SK-N-SH treated with all-trans-retinoic acid at 6 μM for 48 hours (cell line): ENCODE measurements around the gene AKR1D1.

Experiments
- ATAC-seq: fragments of 200-7000 bp; cut with Tn5 transposase; 3 replicates; pipeline ENCODE4 v1.9.1; 2020; ENCODE audit warnings: mild to moderate bottlenecking, moderate library complexity
- ARNTL ChIP-seq: fragments of 450-650 bp; formaldehyde crosslinking; IDR thresholded peaks from 2 replicates; pipeline ENCODE4 v1.5.0; 2020; ENCODE audit warnings: low read depth, mild to moderate bottlenecking, moderate library complexity, borderline replicate concordance
- BACH2 ChIP-seq: fragments of 250-450 bp; sonication (Bioruptor Pico); IDR thresholded peaks from 2 replicates; pipeline ENCODE4 v1.9.0; 2021; ENCODE audit warnings: mild to moderate bottlenecking, borderline replicate concordance
- CSDC2 ChIP-seq: fragments of 250-450 bp; sonication (Bioruptor Pico); IDR thresholded peaks from 2 replicates; pipeline ENCODE4 v1.5.0; 2020; ENCODE audit warnings: mild to moderate bottlenecking, moderate library complexity
- ESRRG ChIP-seq: fragments of 250-450 bp; sonication (Bioruptor Pico); IDR thresholded peaks from 2 replicates; pipeline ENCODE4 v1.6.1; 2021; ENCODE audit warnings: mild to moderate bottlenecking
- GLIS3 ChIP-seq: fragments of 250-450 bp; sonication (Bioruptor Pico); IDR thresholded peaks from 2 replicates; pipeline ENCODE4 v1.5.0; 2020; ENCODE audit warnings: mild to moderate bottlenecking, moderate library complexity
- ISL1 ChIP-seq: fragments of 250-450 bp; sonication (Bioruptor Pico); IDR thresholded peaks from 2 replicates; pipeline ENCODE4 v2.1.2; 2022; ENCODE audit warnings: mild to moderate bottlenecking, moderate library complexity
- OSR1 ChIP-seq: fragments of 250-450 bp; sonication (Bioruptor Pico); IDR thresholded peaks from 2 replicates; pipeline ENCODE4 v1.8.0; 2022; ENCODE audit warnings: moderate library complexity, mild to moderate bottlenecking, inconsistent platforms
- PATZ1 ChIP-seq: fragments of 250-450 bp; sonication (Bioruptor Pico); IDR thresholded peaks from 2 replicates; pipeline ENCODE4 v1.8.0; 2020; ENCODE audit warnings: mild to moderate bottlenecking, moderate library complexity, borderline replicate concordance
- PPARA ChIP-seq: fragments of 250-450 bp; sonication (Bioruptor Pico); IDR thresholded peaks from 2 replicates; pipeline ENCODE4 v1.5.0; 2020; ENCODE audit warnings: mild to moderate bottlenecking, borderline replicate concordance
- RARB ChIP-seq: fragments of 250-450 bp; sonication (Bioruptor Pico); IDR thresholded peaks from 2 replicates; pipeline ENCODE4 v1.8.0; 2021; ENCODE audit warnings: mild to moderate bottlenecking, moderate library complexity
- SNAI2 ChIP-seq: fragments of 250-450 bp; sonication (Bioruptor Pico); IDR thresholded peaks from 2 replicates; pipeline ENCODE4 v1.5.0; 2020; ENCODE audit warnings: mild to moderate bottlenecking, moderate library complexity
- TOX ChIP-seq: fragments of 250-450 bp; sonication (Bioruptor Pico); IDR thresholded peaks from 2 replicates; pipeline ENCODE4 v1.8.0; 2021; ENCODE audit warnings: mild to moderate bottlenecking, moderate library complexity, borderline replicate concordance
- ZC3H10 ChIP-seq: fragments of 250-450 bp; sonication (Bioruptor Pico); IDR thresholded peaks from 2 replicates; pipeline ENCODE4 v1.5.1; 2021; ENCODE audit warnings: mild to moderate bottlenecking, moderate library complexity
- ZFP3 ChIP-seq: fragments of 250-450 bp; sonication (Bioruptor Pico); IDR thresholded peaks from 2 replicates; pipeline ENCODE4 v1.5.0; 2020; ENCODE audit warnings: mild to moderate bottlenecking, moderate library complexity
- ZFP30 ChIP-seq: fragments of 450-650 bp; formaldehyde crosslinking; IDR thresholded peaks from 2 replicates; pipeline ENCODE4 v1.5.0; 2022; ENCODE audit warnings: mild to moderate bottlenecking, moderate library complexity
- ZNF565 ChIP-seq: fragments of 450-650 bp; formaldehyde crosslinking; conservative IDR thresholded peaks from 2 replicates; pipeline ENCODE4 v1.5.0; 2020; ENCODE audit warnings: low read depth, mild to moderate bottlenecking, moderate library complexity
- ZNF70 ChIP-seq: fragments of 450-650 bp; formaldehyde crosslinking; IDR thresholded peaks from 2 replicates; pipeline ENCODE4 v1.5.0; 2020; ENCODE audit warnings: mild to moderate bottlenecking, moderate library complexity
- ZNF8 ChIP-seq: fragments of 450-650 bp; formaldehyde crosslinking; IDR thresholded peaks from 2 replicates; pipeline ENCODE4 v1.5.0; 2020; ENCODE audit warnings: mild to moderate bottlenecking, moderate library complexity
- TF ChIP-seq, protein P1 (sequence below): fragments of 250-450 bp; sonication (Bioruptor Pico); IDR thresholded peaks from 2 replicates; pipeline ENCODE4 v1.5.0; 2020; ENCODE audit warnings: mild to moderate bottlenecking, moderate library complexity
- TF ChIP-seq, protein P2 (sequence below): fragments of 250-450 bp; sonication (Bioruptor Pico); IDR thresholded peaks from 2 replicates; pipeline ENCODE4 v1.5.1; 2020; ENCODE audit warnings: low read depth, mild to moderate bottlenecking, moderate library complexity
- TF ChIP-seq, protein P3 (sequence below): fragments of 250-450 bp; sonication (Bioruptor Pico); IDR thresholded peaks from 2 replicates; pipeline ENCODE4 v1.8.0; 2021; ENCODE audit warnings: low read depth, mild to moderate bottlenecking, moderate library complexity, borderline replicate concordance

Gene AKR1D1

GRCh38 chr7:138099813-138100212 lies 23.6 kb downstream of the AKR1D1 start:
- no peak for ATAC-seq

DNA sequence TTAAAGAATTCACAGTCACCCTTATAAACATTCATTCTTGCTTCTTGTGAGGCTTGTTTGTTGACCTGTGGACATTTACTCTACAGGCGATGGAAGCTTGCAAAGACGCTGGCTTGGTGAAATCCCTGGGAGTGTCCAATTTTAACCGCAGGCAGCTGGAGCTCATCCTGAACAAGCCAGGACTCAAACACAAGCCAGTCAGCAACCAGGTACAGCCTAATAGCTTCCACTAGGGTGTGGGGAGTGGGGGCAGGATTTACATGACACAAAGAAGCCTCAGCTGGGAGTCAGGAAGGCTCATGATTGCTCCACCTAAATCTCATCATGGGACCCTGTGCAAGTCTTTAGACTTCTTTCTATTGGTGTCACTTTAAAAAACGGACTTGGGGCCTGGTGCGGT lies 29.0 kb downstream of the AKR1D1 start:
- no peak for ATAC-seq
- no peak for TF ChIP-seq ZNF70 (CRISPR knock-in tag)
- no peak for TF ChIP-seq PPARA
- no peak for TF ChIP-seq ZNF8 (CRISPR knock-in tag)
- TF ChIP-seq, protein P1, sequence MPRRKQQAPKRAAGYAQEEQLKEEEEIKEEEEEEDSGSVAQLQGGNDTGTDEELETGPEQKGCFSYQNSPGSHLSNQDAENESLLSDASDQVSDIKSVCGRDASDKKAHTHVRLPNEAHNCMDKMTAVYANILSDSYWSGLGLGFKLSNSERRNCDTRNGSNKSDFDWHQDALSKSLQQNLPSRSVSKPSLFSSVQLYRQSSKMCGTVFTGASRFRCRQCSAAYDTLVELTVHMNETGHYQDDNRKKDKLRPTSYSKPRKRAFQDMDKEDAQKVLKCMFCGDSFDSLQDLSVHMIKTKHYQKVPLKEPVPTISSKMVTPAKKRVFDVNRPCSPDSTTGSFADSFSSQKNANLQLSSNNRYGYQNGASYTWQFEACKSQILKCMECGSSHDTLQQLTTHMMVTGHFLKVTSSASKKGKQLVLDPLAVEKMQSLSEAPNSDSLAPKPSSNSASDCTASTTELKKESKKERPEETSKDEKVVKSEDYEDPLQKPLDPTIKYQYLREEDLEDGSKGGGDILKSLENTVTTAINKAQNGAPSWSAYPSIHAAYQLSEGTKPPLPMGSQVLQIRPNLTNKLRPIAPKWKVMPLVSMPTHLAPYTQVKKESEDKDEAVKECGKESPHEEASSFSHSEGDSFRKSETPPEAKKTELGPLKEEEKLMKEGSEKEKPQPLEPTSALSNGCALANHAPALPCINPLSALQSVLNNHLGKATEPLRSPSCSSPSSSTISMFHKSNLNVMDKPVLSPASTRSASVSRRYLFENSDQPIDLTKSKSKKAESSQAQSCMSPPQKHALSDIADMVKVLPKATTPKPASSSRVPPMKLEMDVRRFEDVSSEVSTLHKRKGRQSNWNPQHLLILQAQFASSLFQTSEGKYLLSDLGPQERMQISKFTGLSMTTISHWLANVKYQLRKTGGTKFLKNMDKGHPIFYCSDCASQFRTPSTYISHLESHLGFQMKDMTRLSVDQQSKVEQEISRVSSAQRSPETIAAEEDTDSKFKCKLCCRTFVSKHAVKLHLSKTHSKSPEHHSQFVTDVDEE = no peak
- TF ChIP-seq, protein P2, sequence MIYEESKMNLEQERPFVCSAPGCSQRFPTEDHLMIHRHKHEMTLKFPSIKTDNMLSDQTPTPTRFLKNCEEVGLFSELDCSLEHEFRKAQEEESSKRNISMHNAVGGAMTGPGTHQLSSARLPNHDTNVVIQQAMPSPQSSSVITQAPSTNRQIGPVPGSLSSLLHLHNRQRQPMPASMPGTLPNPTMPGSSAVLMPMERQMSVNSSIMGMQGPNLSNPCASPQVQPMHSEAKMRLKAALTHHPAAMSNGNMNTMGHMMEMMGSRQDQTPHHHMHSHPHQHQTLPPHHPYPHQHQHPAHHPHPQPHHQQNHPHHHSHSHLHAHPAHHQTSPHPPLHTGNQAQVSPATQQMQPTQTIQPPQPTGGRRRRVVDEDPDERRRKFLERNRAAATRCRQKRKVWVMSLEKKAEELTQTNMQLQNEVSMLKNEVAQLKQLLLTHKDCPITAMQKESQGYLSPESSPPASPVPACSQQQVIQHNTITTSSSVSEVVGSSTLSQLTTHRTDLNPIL (CRISPR knock-in tag) = no peak
- TF ChIP-seq GLIS3 (CRISPR knock-in tag) = no peak
- TF ChIP-seq CSDC2 = no peak
- TF ChIP-seq OSR1 (CRISPR knock-in tag) = no peak
- TF ChIP-seq ZFP3 (CRISPR knock-in tag) = no peak
- TF ChIP-seq ARNTL (CRISPR knock-in tag) = no peak
- no peak for TF ChIP-seq PATZ1 (CRISPR knock-in tag)

More at GRCh38 chr7:138099813-138100212, 23.6 kb downstream of the AKR1D1 start:
- TF ChIP-seq TOX (CRISPR knock-in tag) = no peak
- TF ChIP-seq ZNF565 = no peak
- no peak for TF ChIP-seq ISL1 (CRISPR knock-in tag)
- TF ChIP-seq SNAI2 = no peak
- no peak for TF ChIP-seq ZNF70 (CRISPR knock-in tag)
- TF ChIP-seq GLIS3 (CRISPR knock-in tag) = no peak
- no peak for TF ChIP-seq RARB (CRISPR knock-in tag)
- TF ChIP-seq BACH2 (CRISPR knock-in tag) = no peak

GRCh38 chr7:138115047-138115446 lies 38.8 kb downstream of the AKR1D1 start:
- no peak for ATAC-seq
- TF ChIP-seq PPARA = no peak
- TF ChIP-seq RARB (CRISPR knock-in tag) = no peak
- TF ChIP-seq, protein P3, sequence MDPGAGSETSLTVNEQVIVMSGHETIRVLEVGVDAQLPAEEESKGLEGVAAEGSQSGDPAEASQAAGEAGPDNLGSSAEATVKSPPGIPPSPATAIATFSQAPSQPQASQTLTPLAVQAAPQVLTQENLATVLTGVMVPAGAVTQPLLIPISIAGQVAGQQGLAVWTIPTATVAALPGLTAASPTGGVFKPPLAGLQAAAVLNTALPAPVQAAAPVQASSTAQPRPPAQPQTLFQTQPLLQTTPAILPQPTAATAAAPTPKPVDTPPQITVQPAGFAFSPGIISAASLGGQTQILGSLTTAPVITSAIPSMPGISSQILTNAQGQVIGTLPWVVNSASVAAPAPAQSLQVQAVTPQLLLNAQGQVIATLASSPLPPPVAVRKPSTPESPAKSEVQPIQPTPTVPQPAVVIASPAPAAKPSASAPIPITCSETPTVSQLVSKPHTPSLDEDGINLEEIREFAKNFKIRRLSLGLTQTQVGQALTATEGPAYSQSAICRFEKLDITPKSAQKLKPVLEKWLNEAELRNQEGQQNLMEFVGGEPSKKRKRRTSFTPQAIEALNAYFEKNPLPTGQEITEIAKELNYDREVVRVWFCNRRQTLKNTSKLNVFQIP (CRISPR knock-in tag) = no peak
- TF ChIP-seq SNAI2 = no peak
- TF ChIP-seq OSR1 (CRISPR knock-in tag) = no peak
- no peak for TF ChIP-seq ISL1 (CRISPR knock-in tag)
- no peak for TF ChIP-seq ESRRG (CRISPR knock-in tag)
- TF ChIP-seq ZNF8 (CRISPR knock-in tag) = no peak
- no peak for TF ChIP-seq ZFP30 (CRISPR knock-in tag)
- TF ChIP-seq ZC3H10 (CRISPR knock-in tag) = no peak
- TF ChIP-seq, protein P2 (CRISPR knock-in tag) = no peak

DNA sequence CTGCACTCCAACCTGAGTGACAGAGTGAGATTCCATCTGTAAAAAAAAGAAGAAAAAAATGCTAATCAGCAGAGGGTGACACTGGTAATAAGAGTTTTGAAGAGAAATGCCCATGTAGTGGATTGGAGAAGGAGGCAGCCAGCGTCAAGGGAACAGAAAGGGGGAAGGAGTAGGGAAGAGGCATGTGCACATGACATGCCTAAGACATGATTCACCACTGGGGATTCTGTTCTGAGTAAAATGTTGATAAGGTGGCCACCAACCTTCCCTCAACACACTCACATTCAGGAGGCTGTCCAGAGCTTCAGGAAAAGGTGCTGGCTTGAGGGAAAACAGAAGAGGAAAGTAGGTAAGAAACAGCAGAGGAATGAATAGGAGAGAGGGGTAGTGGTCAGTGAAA lies 39.9 kb downstream of the AKR1D1 start:
- ATAC-seq = no peak
- no peak for TF ChIP-seq SNAI2
- TF ChIP-seq, protein P2 (CRISPR knock-in tag) = peak; percentile 34; the same call in 1 of the 2 replicates
